Inferior parietal cortex (tissue), 1 donor: ENCODE measurements around the gene B3GNT4.
A peak's percentile ranks its signal among the peaks of the same experiment; 100 is the strongest.
"Not testable (repeated sequence)": the region's sequence is repeated elsewhere in the genome, so short reads cannot be mapped to it uniquely, and the experiment has no call there.

Experiments used
- DNase-seq: peaks from one replicate; pipeline ENCODE4 v3.0.0-alpha.2; 2016; ENCODE audit errors: extremely low spot score

Gene B3GNT4

GRCh38 chr12:122187466-122187865 is 16.0 kb upstream of the B3GNT4 start:
- no peak for DNase-seq

GRCh38 chr12:122189626-122190475 is 13.7 kb upstream of the B3GNT4 start:
- no peak for DNase-seq

- DNase-seq, result peak; percentile 56
Measured at GRCh38 chr12:122190842-122191668, 12.5 kb upstream of the B3GNT4 start.

- DNase-seq, result no peak
Measured at GRCh38 chr12:122192441-122192840, 11.1 kb upstream of the B3GNT4 start.

GRCh38 chr12:122194804-122195203 is 8.7 kb upstream of the B3GNT4 start:
- no peak for DNase-seq

- DNase-seq, result no peak
Measured at GRCh38 chr12:122195405-122195804, 8.1 kb upstream of the B3GNT4 start.

- no peak for DNase-seq
Measured at GRCh38 chr12:122197612-122197966, 5.9 kb upstream of the B3GNT4 start.

- no peak for DNase-seq
Measured at GRCh38 chr12:122199484-122200355, 3.8 kb upstream of the B3GNT4 start.

- no peak for DNase-seq
Measured at GRCh38 chr12:122200541-122201175, 2.9 kb upstream of the B3GNT4 start.

- DNase-seq, result no peak
Measured at GRCh38 chr12:122201381-122201780, 2.1 kb upstream of the B3GNT4 start.

GRCh38 chr12:122202017-122202416 is 1.5 kb upstream of the B3GNT4 start:
- no peak for DNase-seq

GRCh38 chr12:122202811-122203210 is 698 bp upstream of the B3GNT4 start:
- not testable (repeated sequence) for DNase-seq

GRCh38 chr12:122204167-122205052 is 901 bp downstream of the B3GNT4 start:
- no peak for DNase-seq

GRCh38 chr12:122205053-122205925 is 1.8 kb downstream of the B3GNT4 start:
- DNase-seq, result no peak

- DNase-seq, result no peak
Measured at GRCh38 chr12:122206111-122206881, 2.8 kb downstream of the B3GNT4 start.

GRCh38 chr12:122206976-122207375 is 3.5 kb downstream of the B3GNT4 start:
- DNase-seq, result no peak

GRCh38 chr12:122207391-122207790 is 3.9 kb downstream of the B3GNT4 start:
- DNase-seq, result no peak

- DNase-seq, result no peak
Measured at GRCh38 chr12:122208073-122208820, 4.7 kb downstream of the B3GNT4 start.
